Measurements from ENCODE around the gene SLIT3. TPM values are rescaled to one million over a fixed set of nuclear protein-coding genes. Genes with fewer than 3 reads are reported as not detected.

The SLIT3 gene
- total RNA-seq, 1 experiment from 2014 or later = not detected

- no peaks in the 10 kb centered on the region for H3K79me2 ChIP-seq (ENCODE audit: low read depth)
- no peak overlapping the region for H2AFZ ChIP-seq
- no peaks in the 10 kb centered on the region for H4K20me1 ChIP-seq (ENCODE audit: insufficient read depth)
- BruUV-seq (replicated peaks) = no TSS peak
- POLR2A ChIA-PET (ENCODE audit: unreplicated experiment) = no interaction called here
- CTCF ChIA-PET = no interaction called here
- no peak overlapping the region for H3K4me3 ChIP-seq
- no peaks in the 10 kb centered on the region for H3K4me1 ChIP-seq (replicated peaks; ENCODE audit: insufficient read depth)
- no peaks in the 10 kb centered on the region for H3K9me2 ChIP-seq (ENCODE audit: insufficient read depth)
- no peaks in the 10 kb centered on the region for H3K9me3 ChIP-seq (ENCODE audit: insufficient read depth, low read depth)
- H3K36me3 ChIP-seq (ENCODE audit: low read depth) = no peaks in the 10 kb centered on the region
- peaks cover 63% of the 10 kb centered on the region for H3K27me3 ChIP-seq (ENCODE audit: insufficient read depth, low read depth)
- no peak overlapping the region for H3K27ac ChIP-seq
- intact Hi-C loops (cut with micrococcal nuclease; ENCODE audit: unreplicated experiment) = no loop called here
- H3F3A ChIP-seq (ENCODE audit: insufficient read depth, low read depth) = no peaks in the 10 kb centered on the region
- H3K4me2 ChIP-seq = no peak overlapping the region
- no peak for TF ChIP-seq CTCF (conservative IDR thresholded peaks at IDR 0.05)
- no peak for TF ChIP-seq EZH2 (IDR thresholded peaks at IDR 0.05; ENCODE audit: low read depth)
- no peak for DNase-seq
Measured at GRCh38 chr5:169084775-169085174, 216.2 kb downstream of the SLIT3 start.

- Histone ChIP-seq H3K79me2 (ENCODE audit: low read depth) (no peaks in the 10 kb centered on the region), H3K9me2 (ENCODE audit: insufficient read depth) (no peaks in the 10 kb centered on the region), H3K9me3 (ENCODE audit: insufficient read depth, low read depth) (no peaks in the 10 kb centered on the region), H4K20me1 (ENCODE audit: insufficient read depth) (no peaks in the 10 kb centered on the region), H3K27ac (no peak overlapping the region), H3K4me3 (no peak overlapping the region), H2AFZ (no peak overlapping the region), H3K4me1 (replicated peaks; ENCODE audit: insufficient read depth) (no peaks in the 10 kb centered on the region), H3K4me2 (no peak overlapping the region), H3K27me3 (ENCODE audit: insufficient read depth, low read depth) (peaks cover 69% of the 10 kb centered on the region), H3K36me3 (ENCODE audit: low read depth) (no peaks in the 10 kb centered on the region), H3F3A (ENCODE audit: insufficient read depth, low read depth) (no peaks in the 10 kb centered on the region)
- intact Hi-C loops (cut with micrococcal nuclease; ENCODE audit: unreplicated experiment) = no loop called here
- CTCF ChIA-PET = no interaction called here
- BruUV-seq (replicated peaks) = no TSS peak
- no peak for TF ChIP-seq CTCF (conservative IDR thresholded peaks at IDR 0.05)
- TF ChIP-seq EZH2 (IDR thresholded peaks at IDR 0.05; ENCODE audit: low read depth) = no peak
- POLR2A ChIA-PET (ENCODE audit: unreplicated experiment) = no interaction called here
- DNase-seq = no peak
Measured at GRCh38 chr5:169083394-169084018, 217.4 kb downstream of the SLIT3 start.

GRCh38 chr5:169081000-169081724, 219.8 kb downstream of the SLIT3 start:
- Histone ChIP-seq H3K9me2 (ENCODE audit: insufficient read depth) (no peaks in the 10 kb centered on the region), H2AFZ (no peak overlapping the region), H4K20me1 (ENCODE audit: insufficient read depth) (no peaks in the 10 kb centered on the region), H3K79me2 (ENCODE audit: low read depth) (no peaks in the 10 kb centered on the region), H3K36me3 (ENCODE audit: low read depth) (no peaks in the 10 kb centered on the region), H3K27ac (no peak overlapping the region), H3K27me3 (ENCODE audit: insufficient read depth, low read depth) (peaks cover 88% of the 10 kb centered on the region), H3K4me2 (no peak overlapping the region), H3K9me3 (ENCODE audit: insufficient read depth, low read depth) (no peaks in the 10 kb centered on the region), H3F3A (ENCODE audit: insufficient read depth, low read depth) (no peaks in the 10 kb centered on the region), H3K4me3 (no peak overlapping the region), H3K4me1 (replicated peaks; ENCODE audit: insufficient read depth) (no peaks in the 10 kb centered on the region)
- no TSS peak for BruUV-seq (replicated peaks)
- intact Hi-C loops (cut with micrococcal nuclease; ENCODE audit: unreplicated experiment) = no loop called here
- TF ChIP-seq EZH2 (IDR thresholded peaks at IDR 0.05; ENCODE audit: low read depth) (no peak), CTCF (conservative IDR thresholded peaks at IDR 0.05) (no peak)
- CTCF ChIA-PET = no interaction called here
- no peak for DNase-seq
- POLR2A ChIA-PET (ENCODE audit: unreplicated experiment) = no interaction called here

Data from PC-9 (cell line).